BE2C (cell line): ENCODE results near the gene MESP2. TPM values are rescaled to one million over a fixed set of nuclear protein-coding genes. Genes with fewer than 3 reads are reported as not detected.
A peak's percentile ranks its signal among the peaks of the same experiment; 100 is the strongest.

Source experiments
- DNase-seq: peaks from one replicate; pipeline ENCODE4 v3.0.0-alpha.2; 2020
- H3K27me3 ChIP-seq: fragments of 250-450 bp; sonication (Bioruptor Pico); 2 replicates; pipeline ENCODE4 v1.5.1; 2020; ENCODE audit warnings: mild to moderate bottlenecking
- H3K36me3 ChIP-seq: fragments of 250-450 bp; sonication (Bioruptor Pico); 2 replicates; pipeline ENCODE4 v1.5.1; 2020; ENCODE audit warnings: mild to moderate bottlenecking
- H3K4me1 ChIP-seq: fragments of 250-450 bp; sonication (Bioruptor Pico); 2 replicates; pipeline ENCODE4 v1.5.1; 2020
- H3K4me3 ChIP-seq: 2 replicates; pipeline ENCODE4 v1.5.1; 2011; ENCODE audit warnings: low read depth, low read length
- H3K9me3 ChIP-seq: fragments of 250-450 bp; sonication (Bioruptor Pico); 2 replicates; pipeline ENCODE4 v1.5.1; 2020
- polyA plus RNA-seq: library from polyadenylated mRNA; unstranded; fragments of >200 nt; gene quantifications from one replicate; pipeline ENCODE4 v1.2.1, GENCODE V29; 2012; ENCODE audit warnings: low read depth, missing spikeins; ENCODE audit not compliant: insufficient read length, insufficient read depth
- TF ChIP-seq, protein P1 (sequence below): IDR thresholded peaks from 2 replicates; pipeline ENCODE4 v1.5.1; 2012; ENCODE audit warnings: mild to moderate bottlenecking, low read depth, low read length

Gene MESP2, protein sequence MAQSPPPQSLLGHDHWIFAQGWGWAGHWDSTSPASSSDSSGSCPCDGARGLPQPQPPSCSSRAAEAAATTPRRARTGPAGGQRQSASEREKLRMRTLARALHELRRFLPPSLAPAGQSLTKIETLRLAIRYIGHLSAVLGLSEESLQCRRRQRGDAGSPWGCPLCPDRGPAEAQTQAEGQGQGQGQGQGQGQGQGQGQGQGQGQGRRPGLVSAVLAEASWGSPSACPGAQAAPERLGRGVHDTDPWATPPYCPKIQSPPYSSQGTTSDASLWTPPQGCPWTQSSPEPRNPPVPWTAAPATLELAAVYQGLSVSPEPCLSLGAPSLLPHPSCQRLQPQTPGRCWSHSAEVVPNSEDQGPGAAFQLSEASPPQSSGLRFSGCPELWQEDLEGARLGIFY
- polyA plus RNA-seq = not detected

DNA sequence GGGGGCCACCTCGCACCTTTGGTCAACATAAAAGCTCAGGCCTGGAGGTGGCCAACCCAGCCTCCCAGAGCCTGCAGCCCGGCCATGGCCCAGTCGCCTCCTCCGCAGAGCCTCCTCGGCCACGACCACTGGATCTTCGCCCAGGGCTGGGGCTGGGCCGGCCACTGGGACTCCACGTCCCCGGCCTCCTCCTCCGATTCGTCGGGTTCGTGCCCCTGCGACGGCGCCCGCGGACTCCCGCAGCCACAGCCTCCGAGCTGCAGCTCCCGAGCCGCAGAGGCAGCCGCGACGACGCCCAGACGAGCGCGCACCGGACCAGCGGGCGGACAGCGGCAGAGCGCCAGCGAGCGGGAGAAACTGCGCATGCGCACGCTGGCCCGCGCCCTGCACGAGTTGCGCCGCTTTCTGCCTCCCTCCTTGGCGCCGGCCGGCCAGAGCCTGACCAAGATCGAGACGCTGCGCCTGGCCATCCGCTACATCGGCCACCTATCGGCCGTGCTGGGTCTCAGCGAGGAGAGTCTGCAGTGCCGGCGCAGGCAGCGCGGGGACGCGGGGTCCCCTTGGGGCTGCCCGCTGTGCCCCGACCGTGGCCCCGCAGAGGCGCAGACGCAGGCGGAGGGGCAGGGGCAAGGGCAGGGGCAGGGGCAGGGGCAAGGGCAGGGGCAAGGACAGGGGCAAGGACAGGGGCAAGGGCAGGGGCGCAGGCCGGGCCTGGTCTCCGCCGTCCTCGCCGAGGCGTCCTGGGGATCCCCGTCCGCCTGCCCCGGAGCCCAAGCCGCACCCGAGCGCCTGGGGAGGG lies at the start of gene MESP2:
Gene MESP2, plus strand, starts transcription at position 59 of the 799 bp plus-strand sequence. Its CDS starts 26 bp downstream, at position 85.
- Histone ChIP-seq H3K4me3 (peak within 1 kb of the TSS; percentile 24), H3K9me3 (no peaks in the 10 kb centered on the region), H3K4me1 (no peaks in the 10 kb centered on the region), H3K27me3 (no peaks in the 10 kb centered on the region), H3K36me3 (no peaks in the 10 kb centered on the region)
- TF ChIP-seq, protein P1, sequence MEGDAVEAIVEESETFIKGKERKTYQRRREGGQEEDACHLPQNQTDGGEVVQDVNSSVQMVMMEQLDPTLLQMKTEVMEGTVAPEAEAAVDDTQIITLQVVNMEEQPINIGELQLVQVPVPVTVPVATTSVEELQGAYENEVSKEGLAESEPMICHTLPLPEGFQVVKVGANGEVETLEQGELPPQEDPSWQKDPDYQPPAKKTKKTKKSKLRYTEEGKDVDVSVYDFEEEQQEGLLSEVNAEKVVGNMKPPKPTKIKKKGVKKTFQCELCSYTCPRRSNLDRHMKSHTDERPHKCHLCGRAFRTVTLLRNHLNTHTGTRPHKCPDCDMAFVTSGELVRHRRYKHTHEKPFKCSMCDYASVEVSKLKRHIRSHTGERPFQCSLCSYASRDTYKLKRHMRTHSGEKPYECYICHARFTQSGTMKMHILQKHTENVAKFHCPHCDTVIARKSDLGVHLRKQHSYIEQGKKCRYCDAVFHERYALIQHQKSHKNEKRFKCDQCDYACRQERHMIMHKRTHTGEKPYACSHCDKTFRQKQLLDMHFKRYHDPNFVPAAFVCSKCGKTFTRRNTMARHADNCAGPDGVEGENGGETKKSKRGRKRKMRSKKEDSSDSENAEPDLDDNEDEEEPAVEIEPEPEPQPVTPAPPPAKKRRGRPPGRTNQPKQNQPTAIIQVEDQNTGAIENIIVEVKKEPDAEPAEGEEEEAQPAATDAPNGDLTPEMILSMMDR = peak; percentile 23; the same call in 1 of the 2 replicates
- peak; percentile 86 for DNase-seq

DNA sequence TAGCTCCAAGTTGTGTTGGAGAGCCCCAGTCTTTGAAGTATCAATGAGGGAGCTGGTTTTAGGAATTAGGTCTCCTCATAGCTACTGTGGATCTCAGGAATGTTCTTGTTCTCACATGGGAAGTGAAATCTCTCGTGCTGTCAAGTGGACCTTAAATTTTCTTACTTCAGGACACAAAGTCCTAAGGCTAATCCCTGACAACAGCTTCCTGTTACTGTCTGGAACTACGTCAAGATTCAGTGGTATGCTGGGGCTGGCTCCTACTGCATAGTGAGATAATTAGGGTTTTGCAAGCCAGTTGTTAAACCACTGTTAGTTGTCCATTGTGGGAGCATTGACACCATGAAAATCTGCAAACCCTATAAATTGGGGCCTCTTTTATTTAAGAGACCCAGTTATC lies 47.9 kb upstream of the MESP2 start:
- TF ChIP-seq, protein P1 = no peak
- DNase-seq = no peak
- H3K36me3 ChIP-seq = no peaks in the 10 kb centered on the region
- H3K9me3 ChIP-seq = no peaks in the 10 kb centered on the region
- no peak overlapping the region for H3K4me3 ChIP-seq
- no peaks in the 10 kb centered on the region for H3K4me1 ChIP-seq
- H3K27me3 ChIP-seq = no peaks in the 10 kb centered on the region

DNA sequence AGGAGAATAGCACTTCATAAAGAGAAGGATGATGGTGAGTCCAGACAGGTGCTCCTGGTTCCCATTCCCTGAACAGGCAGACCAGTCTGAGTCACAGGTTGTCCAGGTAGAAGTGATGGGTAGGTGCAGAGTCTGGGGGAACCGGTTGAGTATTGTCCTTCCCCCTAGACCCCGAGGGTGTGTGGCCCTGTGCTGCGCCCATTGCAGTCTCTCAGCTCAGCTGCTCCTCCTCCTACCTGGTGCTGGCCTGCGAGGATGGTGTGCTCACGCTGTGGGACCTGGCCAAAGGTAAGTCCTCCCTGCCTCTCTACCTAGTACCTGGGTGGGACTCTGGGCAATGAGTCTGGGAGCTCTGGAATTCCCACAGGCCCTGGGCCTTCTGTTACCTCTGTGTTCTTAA lies 44.9 kb upstream of the MESP2 start:
- DNase-seq = no peak
- no peaks in the 10 kb centered on the region for H3K27me3 ChIP-seq
- no peaks in the 10 kb centered on the region for H3K4me1 ChIP-seq
- TF ChIP-seq, protein P1 = no peak
- H3K4me3 ChIP-seq = no peak overlapping the region
- H3K9me3 ChIP-seq = no peaks in the 10 kb centered on the region
- no peaks in the 10 kb centered on the region for H3K36me3 ChIP-seq

DNA sequence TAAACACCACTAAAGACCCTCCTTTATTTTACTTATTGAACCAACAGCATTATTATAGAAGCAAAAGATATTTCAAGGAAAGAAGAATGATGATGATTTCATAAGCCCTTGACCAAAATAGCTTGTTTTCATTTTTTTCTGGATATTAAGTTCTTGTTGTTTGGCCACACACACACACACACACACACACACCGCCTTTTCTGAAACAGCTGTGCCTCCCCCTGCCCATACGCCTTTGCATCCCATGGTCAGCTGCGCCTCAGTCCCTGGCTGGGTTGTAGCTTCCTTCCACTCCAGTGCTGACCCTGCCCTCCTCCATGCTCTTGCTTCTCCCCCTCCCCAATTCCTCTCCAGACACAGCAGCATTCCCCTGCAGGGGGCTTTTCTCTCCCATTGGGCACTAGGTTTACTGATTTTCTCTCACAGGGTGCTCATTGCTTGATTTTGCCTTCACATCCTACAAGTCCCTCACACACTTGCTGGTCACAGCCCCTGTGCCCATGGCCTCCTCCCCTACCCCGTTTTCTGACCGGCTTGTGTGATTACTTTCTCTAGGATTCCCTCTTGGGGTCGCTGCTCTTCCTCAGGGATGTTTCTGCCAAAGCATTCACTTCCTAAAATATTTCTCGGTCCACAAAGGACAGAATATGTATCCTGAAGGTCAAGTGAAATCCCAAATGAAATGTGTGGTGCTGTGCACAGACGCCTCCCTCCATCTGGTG lies 43.5 kb upstream of the MESP2 start:
- Histone ChIP-seq H3K27me3 (no peaks in the 10 kb centered on the region), H3K4me1 (no peaks in the 10 kb centered on the region), H3K36me3 (no peaks in the 10 kb centered on the region), H3K4me3 (no peak overlapping the region), H3K9me3 (no peaks in the 10 kb centered on the region)
- DNase-seq = no peak
- TF ChIP-seq, protein P1 = no peak

DNA sequence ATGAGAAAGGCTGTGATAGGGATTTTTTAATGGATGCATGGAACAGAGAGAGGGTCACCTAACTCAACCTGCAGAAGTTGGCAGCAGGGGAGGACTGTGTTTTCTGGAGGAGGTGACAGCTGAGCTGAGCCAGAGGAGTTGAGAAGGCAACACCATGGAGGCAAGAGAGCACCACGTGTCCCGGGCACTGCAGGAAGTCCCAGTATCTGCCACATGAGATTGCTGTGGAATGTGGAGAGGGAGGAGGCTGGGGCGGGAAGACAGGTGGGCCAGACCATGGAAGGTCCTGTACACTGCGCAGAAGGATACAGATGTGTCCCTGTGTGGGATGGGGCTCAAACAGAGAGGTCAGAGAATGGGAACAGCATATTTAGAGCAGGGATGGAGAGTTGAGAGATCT lies 40.4 kb upstream of the MESP2 start:
- H3K4me1 ChIP-seq = no peaks in the 10 kb centered on the region
- TF ChIP-seq, protein P1 = no peak
- H3K27me3 ChIP-seq = no peaks in the 10 kb centered on the region
- H3K36me3 ChIP-seq = no peaks in the 10 kb centered on the region
- no peak for DNase-seq
- no peaks in the 10 kb centered on the region for H3K9me3 ChIP-seq
- no peak overlapping the region for H3K4me3 ChIP-seq
